ENCODE measurements around the gene CLNK. TPM values are rescaled to one million over a fixed set of nuclear protein-coding genes. Genes with fewer than 3 reads are reported as not detected.

The CLNK gene
- total and polyA plus RNA-seq, 2 experiments from 2014 or later = not detected

- no peaks in the 10 kb centered on the region for H3K36me3 ChIP-seq (ENCODE audit: low read depth)
- H2AFZ ChIP-seq = no peak overlapping the region
Measured at GRCh38 chr4:10458177-10458576, 226.4 kb downstream of the CLNK start.

DNA sequence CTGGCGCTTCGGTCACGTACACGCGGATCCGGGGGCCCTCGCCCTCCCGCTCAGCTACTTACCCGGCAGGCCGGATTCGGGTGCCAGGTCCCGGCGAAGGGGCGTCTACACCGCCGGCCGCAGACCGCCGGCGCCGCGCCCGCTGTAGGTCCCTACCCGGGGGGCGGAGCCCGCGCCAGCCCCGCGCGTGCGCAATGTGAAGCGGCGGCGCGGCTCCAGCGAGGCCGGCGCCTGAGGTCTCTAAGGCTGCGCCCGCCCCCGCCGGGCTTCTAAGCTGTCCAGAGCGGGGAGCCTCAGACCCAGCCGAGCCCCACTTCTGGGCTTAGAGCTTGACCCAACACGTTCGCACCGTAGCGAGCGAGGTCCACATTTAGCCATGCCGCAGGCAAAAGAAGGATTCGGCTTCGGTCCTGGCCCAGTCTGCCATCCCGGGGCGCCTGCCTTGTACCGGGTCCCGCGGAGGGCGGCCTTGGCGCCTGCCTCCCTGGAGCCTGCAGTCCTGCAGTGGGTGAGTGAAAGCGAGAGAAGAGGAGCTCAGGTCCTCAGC is 227.2 kb downstream of the CLNK start, which contains the start of gene ZNF518B:
Gene ZNF518B, minus strand, starts transcription at position 172 of the 547 bp plus-strand sequence. CDS start 11,098 bp downstream, outside the sequence.
- peak within 1 kb of the TSS; percentile 19 for H3K27ac ChIP-seq
- H3K4me1 ChIP-seq (ENCODE audit: insufficient read depth) = no peaks in the 10 kb centered on the region; the same call in 1 of the 2 replicates
- H3K4me2 ChIP-seq (ENCODE audit: unreplicated experiment) = peak within 1 kb of the TSS; percentile 67
- H3K79me2 ChIP-seq (ENCODE audit: insufficient read depth) = peaks cover 36% of the 10 kb centered on the region
- no peaks in the 10 kb centered on the region for H3F3A ChIP-seq (ENCODE audit: insufficient read depth)
- H3K9ac ChIP-seq = peak within 1 kb of the TSS; percentile 70
- 0 out of 2 replicates have a peak, but pooled peaks cover 7% of the 10 kb centered on the region for H3K27me3 ChIP-seq (replicated peaks; ENCODE audit: insufficient read depth)
- peak; percentile 83 for DNase-seq
- WGBS, 2 experiments (ENCODE audit: low coverage in 1 of 2, low lambda C conversion rate in 2 of 2, missing lambda C conversion rate in 2 of 2) = 8 to 9% methylated on average over 42 to 49 of the region's 60 CpGs
- H3K4me3 ChIP-seq = peak within 1 kb of the TSS; percentile 71
- H3K36me3 ChIP-seq (ENCODE audit: low read depth) = peaks cover 8% of the 10 kb centered on the region; the same call in 1 of the 2 replicates
- no peaks in the 10 kb centered on the region for H3K9me3 ChIP-seq (ENCODE audit: low read depth)
- TF ChIP-seq EZH2 (IDR thresholded peaks at IDR 0.05; ENCODE audit: insufficient read depth, poor library complexity, severe bottlenecking) (no peak), EZH2phosphoT487 (IDR thresholded peaks at IDR 0.05; ENCODE audit: insufficient read depth, low read depth) (no peak)
- in situ Hi-C loops (cut with MboI) = no loop called here
- no peaks in the 10 kb centered on the region for H4K20me1 ChIP-seq (ENCODE audit: insufficient read depth)
- H2AFZ ChIP-seq = peak within 1 kb of the TSS; percentile 89
- no peaks in the 10 kb centered on the region for H3K9me2 ChIP-seq (ENCODE audit: insufficient read depth)

More at GRCh38 chr4:10458177-10458576, 226.4 kb downstream of the CLNK start:
- Histone ChIP-seq H3K4me2 (ENCODE audit: unreplicated experiment) (no peak overlapping the region), H3K27ac (no peak overlapping the region), H3F3A (ENCODE audit: insufficient read depth) (no peaks in the 10 kb centered on the region), H3K4me1 (ENCODE audit: insufficient read depth) (no peaks in the 10 kb centered on the region; the same call in 1 of the 2 replicates), H4K20me1 (ENCODE audit: insufficient read depth) (no peaks in the 10 kb centered on the region), H3K9me3 (ENCODE audit: low read depth) (no peaks in the 10 kb centered on the region), H3K9ac (no peak overlapping the region), H3K79me2 (ENCODE audit: insufficient read depth) (peaks cover 27% of the 10 kb centered on the region), H3K9me2 (ENCODE audit: insufficient read depth) (no peaks in the 10 kb centered on the region), H3K27me3 (replicated peaks; ENCODE audit: insufficient read depth) (peaks cover 11% of the 10 kb centered on the region; the same call in 1 of the 2 replicates), H3K4me3 (no peak overlapping the region)
- 84 to 85% methylated on average over 13 of the region's 13 CpGs for WGBS, 2 experiments (ENCODE audit: low coverage in 1 of 2, low lambda C conversion rate in 2 of 2, missing lambda C conversion rate in 2 of 2)
- in situ Hi-C loops (cut with MboI) = no loop called here
- no peak for DNase-seq
- TF ChIP-seq EZH2phosphoT487 (IDR thresholded peaks at IDR 0.05; ENCODE audit: insufficient read depth, low read depth) (no peak), EZH2 (IDR thresholded peaks at IDR 0.05; ENCODE audit: insufficient read depth, poor library complexity, severe bottlenecking) (no peak)

GRCh38 chr4:10456595-10457254 is 227.8 kb downstream of the CLNK start:
- no peaks in the 10 kb centered on the region for H4K20me1 ChIP-seq (ENCODE audit: insufficient read depth)
- TF ChIP-seq EZH2 (IDR thresholded peaks at IDR 0.05; ENCODE audit: insufficient read depth, poor library complexity, severe bottlenecking) (no peak), EZH2phosphoT487 (IDR thresholded peaks at IDR 0.05; ENCODE audit: insufficient read depth, low read depth) (no peak)
- H3K4me1 ChIP-seq (ENCODE audit: insufficient read depth) = no peaks in the 10 kb centered on the region; the same call in 1 of the 2 replicates
- 0 out of 2 replicates have a peak, but pooled peaks cover 4% of the 10 kb centered on the region for H3K27me3 ChIP-seq (replicated peaks; ENCODE audit: insufficient read depth)
- H3K4me3 ChIP-seq = peak overlapping the region; percentile 71
- H3K9me3 ChIP-seq (ENCODE audit: low read depth) = no peaks in the 10 kb centered on the region
- H3K27ac ChIP-seq = peak overlapping the region; percentile 19
- DNase-seq = peak; percentile 80
- H3K9ac ChIP-seq = peak overlapping the region; percentile 70
- peaks cover 8% of the 10 kb centered on the region; the same call in 1 of the 2 replicates for H3K36me3 ChIP-seq (ENCODE audit: low read depth)
- H2AFZ ChIP-seq = peak overlapping the region; percentile 89
- peaks cover 37% of the 10 kb centered on the region for H3K79me2 ChIP-seq (ENCODE audit: insufficient read depth)
- 13 to 23% methylated on average over 31 to 56 of the region's 96 CpGs for WGBS, 2 experiments (ENCODE audit: low coverage in 1 of 2, low lambda C conversion rate in 2 of 2, missing lambda C conversion rate in 2 of 2)
- in situ Hi-C loops (cut with MboI) = no loop called here
- no peaks in the 10 kb centered on the region for H3F3A ChIP-seq (ENCODE audit: insufficient read depth)
- peak overlapping the region; percentile 67 for H3K4me2 ChIP-seq (ENCODE audit: unreplicated experiment)
- no peaks in the 10 kb centered on the region for H3K9me2 ChIP-seq (ENCODE audit: insufficient read depth)

DNA sequence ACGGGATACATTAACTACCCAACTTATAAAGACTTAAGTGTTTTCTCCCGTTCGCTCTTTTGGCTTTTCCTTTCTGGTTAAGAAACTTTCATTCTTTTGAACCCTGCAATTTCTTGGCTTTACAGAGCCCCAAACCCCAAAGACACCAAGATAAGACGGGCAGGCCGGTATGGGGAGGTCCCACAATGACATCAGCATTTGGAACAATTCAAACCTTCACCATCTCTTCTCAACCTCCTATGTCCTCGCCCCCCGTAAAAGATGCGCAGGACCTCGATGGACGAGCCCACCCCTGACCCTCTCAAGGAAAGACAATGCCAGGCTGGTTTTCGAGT is 228.3 kb downstream of the CLNK start:
- Histone ChIP-seq H3K9ac (peak overlapping the region; percentile 70), H3K27ac (peak overlapping the region; percentile 19), H3F3A (ENCODE audit: insufficient read depth) (no peaks in the 10 kb centered on the region), H3K4me1 (ENCODE audit: insufficient read depth) (no peaks in the 10 kb centered on the region; the same call in 1 of the 2 replicates), H3K27me3 (replicated peaks; ENCODE audit: insufficient read depth) (no peaks in the 10 kb centered on the region), H3K9me2 (ENCODE audit: insufficient read depth) (no peaks in the 10 kb centered on the region), H2AFZ (peak overlapping the region; percentile 80), H4K20me1 (ENCODE audit: insufficient read depth) (no peaks in the 10 kb centered on the region), H3K4me3 (peak overlapping the region; percentile 71), H3K36me3 (ENCODE audit: low read depth) (peaks cover 8% of the 10 kb centered on the region; the same call in 1 of the 2 replicates), H3K9me3 (ENCODE audit: low read depth) (no peaks in the 10 kb centered on the region), H3K4me2 (ENCODE audit: unreplicated experiment) (peak overlapping the region; percentile 67), H3K79me2 (ENCODE audit: insufficient read depth) (peaks cover 37% of the 10 kb centered on the region)
- DNase-seq = no peak
- no peak for TF ChIP-seq EZH2 (IDR thresholded peaks at IDR 0.05; ENCODE audit: insufficient read depth, poor library complexity, severe bottlenecking)
- TF ChIP-seq EZH2phosphoT487 (IDR thresholded peaks at IDR 0.05; ENCODE audit: insufficient read depth, low read depth) = no peak
- in situ Hi-C loops (cut with MboI) = no loop called here
- 59 to 66% methylated on average over 11 of the region's 11 CpGs for WGBS, 2 experiments (ENCODE audit: low coverage in 1 of 2, low lambda C conversion rate in 2 of 2, missing lambda C conversion rate in 2 of 2)

All from GM23248 (cell line).